Measurements from ENCODE around the gene PHF8.
A peak's percentile ranks its signal among the peaks of the same experiment; 100 is the strongest.

The PHF8 gene

GRCh38 chrX:54044126-54044876 is at the start of gene PHF8:
TSS of gene PHF8 (minus strand) at chrX:54044473. CDS start at chrX:54042728, 1,745 bp downstream.
- DNase-seq: peak; percentile 96

- DNase-seq: no peak
These were observed 49.3 kb upstream of the PHF8 start for GRCh38 chrX:54093571-54093970.

GRCh38 chrX:54093159-54093558 is 48.9 kb upstream of the PHF8 start:
- no peak for DNase-seq

GRCh38 chrX:54090880-54091279 is 46.6 kb upstream of the PHF8 start:
- DNase-seq: no peak

- no peak for DNase-seq
These were observed 44.9 kb upstream of the PHF8 start for GRCh38 chrX:54089191-54089590.

- no peak for DNase-seq
These were observed 43.4 kb upstream of the PHF8 start for GRCh38 chrX:54087661-54088060.

- DNase-seq: no peak
These were observed 41.4 kb upstream of the PHF8 start for GRCh38 chrX:54085666-54086065.

- DNase-seq: no peak
These were observed 32.6 kb upstream of the PHF8 start for GRCh38 chrX:54076903-54077302.

- no peak for DNase-seq
These were observed 30.6 kb upstream of the PHF8 start for GRCh38 chrX:54074826-54075225.

- DNase-seq: no peak
These were observed 23.5 kb upstream of the PHF8 start for GRCh38 chrX:54067766-54068165.

- no peak for DNase-seq
These were observed 22.6 kb upstream of the PHF8 start for GRCh38 chrX:54066841-54067240.

- DNase-seq: no peak
These were observed 20.3 kb upstream of the PHF8 start for GRCh38 chrX:54064564-54064963.

GRCh38 chrX:54063361-54063760 is 19.1 kb upstream of the PHF8 start:
- no peak for DNase-seq

GRCh38 chrX:54049801-54050200 is 5.5 kb upstream of the PHF8 start:
- DNase-seq: no peak

- DNase-seq: no peak
These were observed 4.1 kb upstream of the PHF8 start for GRCh38 chrX:54048412-54048811.

GRCh38 chrX:54045563-54046228 is 1.4 kb upstream of the PHF8 start:
- no peak for DNase-seq

GRCh38 chrX:54044877-54045338 is 635 bp upstream of the PHF8 start:
- no peak for DNase-seq

GRCh38 chrX:54043541-54044125 is 640 bp downstream of the PHF8 start:
- no peak for DNase-seq

GRCh38 chrX:54043056-54043455 is 1.2 kb downstream of the PHF8 start:
- DNase-seq: no peak

GRCh38 chrX:54042609-54043021 is 1.7 kb downstream of the PHF8 start:
- DNase-seq: peak; percentile 53

GRCh38 chrX:54030329-54030728 is 13.9 kb downstream of the PHF8 start:
- no peak for DNase-seq

- no peak for DNase-seq
These were observed 14.6 kb downstream of the PHF8 start for GRCh38 chrX:54029529-54030143.

- DNase-seq: no peak
These were observed 19.9 kb downstream of the PHF8 start for GRCh38 chrX:54024350-54024749.

All from CD4-positive, alpha-beta T cell treated with Interleukin-10 for 1 hour (primary cell).